Progenitor cell of endocrine pancreas (in vitro differentiated cells): ENCODE measurements around the gene NOP16. TPM values are rescaled to one million over a fixed set of nuclear protein-coding genes. Genes with fewer than 3 reads are reported as not detected.

Experiments used
- DNase-seq: peaks from one replicate; pipeline ENCODE4 v3.0.0; 2021; ENCODE audit warnings: low spot score; ENCODE audit not compliant: unreplicated experiment
- H3K27ac Mint-ChIP-seq: 2 replicates; pipeline ENCODE4 v1.8.0; 2021; ENCODE audit warnings: mild to moderate bottlenecking, moderate library complexity, mixed read lengths
- H3K27me3 Mint-ChIP-seq: 2 replicates; pipeline ENCODE4 v1.8.0; 2021; ENCODE audit warnings: mixed read lengths
- H3K36me3 Mint-ChIP-seq: 2 replicates; pipeline ENCODE4 v1.8.0; 2022; ENCODE audit warnings: mixed read lengths; ENCODE audit not compliant: insufficient read depth
- H3K4me1 Mint-ChIP-seq: 2 replicates; pipeline ENCODE4 v1.8.0; 2021; ENCODE audit warnings: low read depth, mixed read lengths
- H3K4me3 Mint-ChIP-seq: 2 replicates; pipeline ENCODE4 v1.8.0; 2021; ENCODE audit warnings: low read depth, mild to moderate bottlenecking, moderate library complexity, mixed read lengths
- H3K9me3 Mint-ChIP-seq: 2 replicates; pipeline ENCODE4 v1.8.0; 2021; ENCODE audit warnings: low read depth, mixed read lengths
- total RNA-seq: library from RNA; stranded (reverse); gene quantifications from 2 replicates; pipeline ENCODE4 v1.2.1, GENCODE V29; 2021
- TF ChIP-seq, protein P1 (sequence below): fragments of 200-600 bp; sonication (generic); IDR thresholded peaks from one replicate; pipeline ENCODE4 v1.5.0; 2021; ENCODE audit warnings: antibody characterized with exemption, mild to moderate bottlenecking; ENCODE audit not compliant: unreplicated experiment

NOP16 gene
- total RNA-seq, 1 donor from 2014 or later: 21.9 TPM

DNA sequence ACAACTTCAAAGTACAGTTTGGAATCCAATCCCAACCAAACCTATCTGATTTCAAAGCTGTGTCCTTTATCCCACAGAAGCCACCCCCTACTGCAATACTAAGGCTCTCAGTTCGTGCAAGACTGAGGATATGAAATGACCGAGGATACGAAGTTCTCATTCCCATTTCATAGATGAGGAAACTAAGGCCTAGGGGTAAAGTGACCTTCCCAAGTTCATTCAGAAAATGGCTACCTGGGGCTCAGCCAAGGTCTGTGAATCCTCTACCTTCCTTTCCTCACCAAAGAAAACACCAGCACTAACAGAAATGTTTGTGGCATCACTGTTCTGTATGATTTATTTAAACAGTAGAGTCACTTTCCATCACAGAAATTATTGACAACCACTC lies 32.2 kb downstream of the NOP16 start:
- no peaks in the 10 kb centered on the region for H3K9me3 Mint-ChIP-seq
- DNase-seq: no peak
- H3K4me3 Mint-ChIP-seq: no peak overlapping the region
- TF ChIP-seq, protein P1, sequence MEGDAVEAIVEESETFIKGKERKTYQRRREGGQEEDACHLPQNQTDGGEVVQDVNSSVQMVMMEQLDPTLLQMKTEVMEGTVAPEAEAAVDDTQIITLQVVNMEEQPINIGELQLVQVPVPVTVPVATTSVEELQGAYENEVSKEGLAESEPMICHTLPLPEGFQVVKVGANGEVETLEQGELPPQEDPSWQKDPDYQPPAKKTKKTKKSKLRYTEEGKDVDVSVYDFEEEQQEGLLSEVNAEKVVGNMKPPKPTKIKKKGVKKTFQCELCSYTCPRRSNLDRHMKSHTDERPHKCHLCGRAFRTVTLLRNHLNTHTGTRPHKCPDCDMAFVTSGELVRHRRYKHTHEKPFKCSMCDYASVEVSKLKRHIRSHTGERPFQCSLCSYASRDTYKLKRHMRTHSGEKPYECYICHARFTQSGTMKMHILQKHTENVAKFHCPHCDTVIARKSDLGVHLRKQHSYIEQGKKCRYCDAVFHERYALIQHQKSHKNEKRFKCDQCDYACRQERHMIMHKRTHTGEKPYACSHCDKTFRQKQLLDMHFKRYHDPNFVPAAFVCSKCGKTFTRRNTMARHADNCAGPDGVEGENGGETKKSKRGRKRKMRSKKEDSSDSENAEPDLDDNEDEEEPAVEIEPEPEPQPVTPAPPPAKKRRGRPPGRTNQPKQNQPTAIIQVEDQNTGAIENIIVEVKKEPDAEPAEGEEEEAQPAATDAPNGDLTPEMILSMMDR: no peak
- peaks cover 24% of the 10 kb centered on the region for H3K36me3 Mint-ChIP-seq
- no peaks in the 10 kb centered on the region for H3K27me3 Mint-ChIP-seq
- H3K4me1 Mint-ChIP-seq: peaks cover 5% of the 10 kb centered on the region
- H3K27ac Mint-ChIP-seq: no peak overlapping the region

DNA sequence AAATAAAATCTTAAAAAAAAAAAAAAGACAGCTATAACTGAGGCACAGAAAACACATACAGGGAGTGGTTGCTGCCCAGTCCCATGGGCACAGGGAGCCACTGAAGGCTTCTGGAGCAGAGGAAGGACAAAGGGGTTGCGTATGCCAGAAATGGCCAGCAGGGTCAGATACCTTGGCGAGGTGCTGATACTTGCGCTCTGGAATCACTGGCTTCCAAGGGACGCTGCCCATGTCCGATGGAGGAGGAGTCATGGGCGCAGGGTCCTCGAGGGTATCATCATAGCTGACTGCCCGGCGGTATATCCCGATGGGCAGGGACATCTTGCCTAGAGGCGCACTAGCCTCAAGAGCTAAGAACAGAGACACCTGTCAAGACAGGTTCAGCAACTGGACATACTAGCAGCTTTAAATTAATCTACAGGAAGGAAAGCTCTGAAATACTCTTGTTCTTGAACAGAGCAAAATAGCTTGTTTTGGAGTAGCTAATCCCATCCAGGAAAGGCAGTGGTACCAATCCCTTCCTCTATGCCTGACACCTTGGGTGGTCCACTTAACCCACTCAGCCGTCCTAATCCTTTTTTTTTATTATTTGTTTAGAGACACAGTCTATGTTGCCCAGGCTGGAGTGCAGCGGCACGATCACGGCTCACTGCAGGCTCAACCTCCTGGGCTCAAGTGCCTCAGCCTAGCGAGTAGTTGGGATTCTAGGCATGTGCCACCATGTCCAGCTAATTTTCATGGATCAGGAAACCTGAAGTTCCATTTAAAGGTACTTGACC lies 32.8 kb downstream of the NOP16 start:
- Mint-ChIP-seq H3K9me3 (no peaks in the 10 kb centered on the region), H3K36me3 (peaks cover 24% of the 10 kb centered on the region)

DNA sequence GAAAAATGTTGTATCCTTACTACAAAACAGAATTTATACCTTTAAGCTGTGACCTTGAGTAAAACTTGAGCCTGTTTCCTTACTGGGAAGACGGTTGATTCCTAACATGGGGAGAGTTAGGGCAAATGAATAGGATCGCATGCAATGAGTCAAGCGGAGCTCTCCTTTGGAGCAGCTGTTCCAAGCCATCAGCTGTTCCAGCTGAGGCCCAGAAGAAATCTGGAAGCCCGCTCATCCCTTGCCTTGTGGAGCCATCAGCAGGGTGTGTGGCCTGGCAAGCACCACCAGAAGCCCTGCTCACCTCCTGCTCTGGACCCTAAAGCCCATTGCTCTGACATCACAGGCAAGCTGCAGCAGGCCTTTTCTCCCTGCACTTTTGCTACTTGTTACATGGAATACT lies 34.9 kb downstream of the NOP16 start:
- no peak overlapping the region for H3K27ac Mint-ChIP-seq
- no peaks in the 10 kb centered on the region for H3K4me1 Mint-ChIP-seq
- no peak overlapping the region for H3K4me3 Mint-ChIP-seq
- no peaks in the 10 kb centered on the region for H3K9me3 Mint-ChIP-seq
- DNase-seq: no peak
- H3K36me3 Mint-ChIP-seq: peaks cover 32% of the 10 kb centered on the region
- TF ChIP-seq, protein P1: no peak
- no peaks in the 10 kb centered on the region for H3K27me3 Mint-ChIP-seq

More for the DNA sequence above, 32.8 kb downstream of the NOP16 start:
- Mint-ChIP-seq H3K27me3 (no peaks in the 10 kb centered on the region), H3K4me1 (peaks cover 5% of the 10 kb centered on the region), H3K4me3 (no peak overlapping the region), H3K27ac (no peak overlapping the region)
- no peak for DNase-seq
- TF ChIP-seq, protein P1: peak; percentile 21

DNA sequence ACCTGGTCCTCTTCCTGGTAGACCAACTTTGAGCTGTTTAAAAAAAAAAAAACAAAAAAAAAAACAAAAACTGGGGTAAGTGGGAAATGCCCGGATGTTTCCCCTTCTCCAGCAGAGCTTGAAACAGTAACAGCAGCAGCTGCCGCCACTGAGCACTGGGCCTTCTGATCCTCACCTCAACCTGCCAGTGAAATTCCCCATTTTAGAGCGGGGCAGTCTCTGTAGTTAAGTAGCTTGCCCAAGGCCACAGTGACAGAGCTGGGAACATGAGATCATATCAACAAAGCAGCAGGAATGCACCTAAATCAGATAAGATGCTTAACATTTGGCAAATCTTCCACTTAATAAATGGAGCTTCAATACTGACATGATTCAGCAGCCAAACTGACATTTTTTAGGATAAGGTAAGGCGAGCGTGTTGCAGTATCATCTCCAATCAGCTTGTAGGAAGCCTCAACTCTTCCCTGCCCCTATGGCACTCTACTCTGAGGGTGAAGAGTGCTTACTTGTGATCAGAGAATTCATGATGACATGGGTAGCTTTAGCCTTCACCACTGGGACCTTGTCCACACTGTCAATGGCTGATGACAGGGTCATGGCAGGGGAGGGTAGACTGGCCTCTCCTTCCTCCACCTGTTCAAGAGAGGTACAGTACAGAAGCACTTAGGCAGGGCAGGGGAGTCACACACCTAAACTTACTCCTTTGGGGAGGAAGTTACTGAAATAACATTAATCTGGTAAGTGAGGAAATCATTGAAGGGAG lies 36.1 kb downstream of the NOP16 start:
- H3K9me3 Mint-ChIP-seq: no peaks in the 10 kb centered on the region
- H3K36me3 Mint-ChIP-seq: peaks cover 31% of the 10 kb centered on the region
- peak overlapping the region; percentile 43 for H3K27ac Mint-ChIP-seq
- H3K4me1 Mint-ChIP-seq: no peaks in the 10 kb centered on the region
- DNase-seq: no peak
- TF ChIP-seq, protein P1: no peak
- H3K27me3 Mint-ChIP-seq: no peaks in the 10 kb centered on the region
- H3K4me3 Mint-ChIP-seq: no peak overlapping the region

DNA sequence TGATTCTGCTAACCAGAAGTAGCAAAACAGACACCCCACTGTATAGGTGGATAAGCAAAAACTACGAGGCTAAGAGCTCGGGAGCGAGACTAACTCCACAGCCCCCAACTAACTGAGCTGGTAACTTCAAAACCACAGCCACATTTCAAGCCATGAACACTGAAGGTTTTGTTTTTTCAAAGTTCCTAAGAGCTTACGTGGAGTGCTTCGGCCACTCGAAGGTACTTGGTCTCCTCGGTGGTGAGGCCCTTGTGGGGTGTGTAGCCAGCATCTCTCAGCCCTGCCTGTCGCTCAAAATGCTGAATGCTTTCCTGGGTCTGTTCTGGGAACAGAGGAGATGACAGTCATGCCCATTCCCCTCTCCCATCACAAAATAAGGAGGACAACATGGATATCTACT lies 38.0 kb downstream of the NOP16 start:
- Mint-ChIP-seq H3K27ac (no peak overlapping the region), H3K4me3 (no peak overlapping the region), H3K4me1 (no peaks in the 10 kb centered on the region), H3K36me3 (peaks cover 28% of the 10 kb centered on the region), H3K27me3 (no peaks in the 10 kb centered on the region), H3K9me3 (no peaks in the 10 kb centered on the region)
- TF ChIP-seq, protein P1: no peak
- no peak for DNase-seq
